Hematopoietic multipotent progenitor cell (in vitro differentiated cells): ENCODE data around the gene SLC4A4. TPM values are rescaled to one million over a fixed set of nuclear protein-coding genes. Genes with fewer than 3 reads are reported as not detected.

Experiments
- DNase-seq, 3 donors: peaks; one replicate each; pipeline ENCODE4 v3.0.0-alpha.2; 2011 to 2015; ENCODE audit warnings: low read depth in 2 of 3, low spot score in 2 of 3
- total RNA-seq: library from RNA; depleted of rRNA; stranded (reverse); fragments of >200 nt; gene quantifications from one replicate; pipeline ENCODE4 v1.2.3, GENCODE V29; 2012

Gene SLC4A4
- total RNA-seq, 1 donor: 0.27 TPM

DNA sequence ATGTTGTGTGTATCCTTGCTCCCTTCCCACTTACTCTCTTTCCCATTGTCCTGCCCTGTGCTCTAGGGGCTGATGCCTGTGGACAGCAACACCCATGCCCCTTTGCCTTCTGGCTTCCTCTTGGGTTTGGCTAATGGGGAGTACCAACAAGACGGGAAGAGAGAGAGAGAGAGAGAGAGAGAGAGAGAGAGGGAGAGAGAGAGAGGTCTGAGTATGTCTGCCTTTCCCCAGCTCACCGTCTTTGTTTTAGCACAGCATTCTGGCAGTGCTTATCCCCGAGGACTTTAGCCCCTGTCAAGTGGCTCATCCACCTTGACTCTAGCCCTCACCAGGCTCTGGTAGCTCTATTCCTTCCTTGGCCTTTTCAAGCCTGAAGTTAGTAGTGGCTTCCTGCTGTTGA is 128.0 kb downstream of the SLC4A4 start:
- DNase-seq: no peak

GRCh38 chr4:71468116-71468710 is 129.4 kb downstream of the SLC4A4 start:
- no peak for DNase-seq

DNA sequence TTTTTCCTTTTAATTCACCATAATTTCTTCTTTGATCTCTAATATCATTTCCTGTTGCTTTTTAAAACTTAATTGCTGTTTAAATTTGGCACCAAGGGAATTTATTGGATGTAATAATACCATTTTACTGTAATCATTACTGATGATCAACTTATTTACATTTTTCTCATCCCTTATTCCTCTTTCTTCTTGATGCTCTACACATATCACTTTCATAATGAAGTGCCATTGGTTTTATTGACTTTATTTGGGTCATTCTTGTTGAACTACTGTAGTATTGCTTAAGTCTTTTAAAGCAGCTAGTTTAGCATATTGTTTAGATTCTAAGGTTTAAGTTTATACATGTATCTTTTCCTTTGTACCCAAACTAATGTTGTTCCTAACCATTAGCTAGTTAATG is 130.7 kb downstream of the SLC4A4 start:
- no peak for DNase-seq

- no peak for DNase-seq
Measured at GRCh38 chr4:71470524-71470923, 131.7 kb downstream of the SLC4A4 start.

GRCh38 chr4:71472946-71473345 is 134.1 kb downstream of the SLC4A4 start:
- no peak for DNase-seq

- no peak for DNase-seq
Measured at GRCh38 chr4:71473541-71474240, 134.9 kb downstream of the SLC4A4 start.

- DNase-seq: no peak
Measured at GRCh38 chr4:71474731-71475130, 135.9 kb downstream of the SLC4A4 start.

- no peak for DNase-seq
Measured at GRCh38 chr4:71476240-71476639, 137.4 kb downstream of the SLC4A4 start.

GRCh38 chr4:71486550-71487343 is 147.9 kb downstream of the SLC4A4 start:
- no peak for DNase-seq

DNA sequence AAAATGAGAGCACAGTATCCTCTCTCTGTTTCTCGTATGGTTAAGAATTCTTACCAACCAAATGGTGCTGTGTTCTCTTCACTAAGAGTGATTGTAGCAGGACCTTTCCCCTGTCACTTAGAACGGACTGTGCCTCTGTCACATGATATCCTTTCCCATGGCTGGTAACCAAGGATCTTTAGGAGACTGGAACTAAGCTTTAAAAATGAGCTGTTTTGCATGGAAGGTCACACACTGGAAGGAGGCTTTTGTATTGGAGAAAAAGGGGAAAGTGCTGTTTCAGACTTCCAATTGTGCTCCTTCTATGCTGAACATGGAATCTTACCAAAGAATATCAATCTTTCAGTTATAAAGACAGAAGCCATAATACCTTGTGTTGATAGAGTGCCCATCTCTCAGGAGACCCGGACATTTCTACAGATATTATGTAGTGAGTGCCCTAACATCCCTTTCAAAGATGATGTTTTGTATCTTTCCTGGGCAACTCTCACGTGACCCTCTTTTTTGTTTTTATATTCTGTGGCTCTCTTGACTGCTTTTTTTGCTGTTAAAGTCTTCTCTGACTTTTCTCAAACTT is 148.6 kb downstream of the SLC4A4 start:
- no peak for DNase-seq

- DNase-seq: no peak
Measured at GRCh38 chr4:71494539-71494938, 155.7 kb downstream of the SLC4A4 start.

- DNase-seq: no peak
Measured at GRCh38 chr4:71495454-71495853, 156.6 kb downstream of the SLC4A4 start.

GRCh38 chr4:71497078-71497477 is 158.3 kb downstream of the SLC4A4 start:
- no peak for DNase-seq

DNA sequence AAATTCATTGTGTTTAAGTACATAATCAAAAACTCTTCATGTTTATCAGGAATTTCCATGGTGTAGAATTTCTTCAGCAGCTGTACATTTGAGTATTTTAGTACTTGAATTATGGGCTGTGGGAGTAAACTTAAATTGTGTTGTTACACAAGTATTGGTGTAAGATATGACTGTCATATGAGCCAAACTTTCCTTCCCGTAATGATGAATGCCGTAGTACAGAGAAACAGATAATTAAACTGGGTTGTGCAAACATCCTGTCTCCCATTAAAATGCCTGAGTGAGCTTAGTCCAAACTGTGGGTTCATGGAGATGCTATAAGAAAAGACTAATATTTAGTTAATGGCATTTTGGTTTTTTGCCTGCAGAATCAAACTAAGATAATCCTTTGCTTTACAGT is 159.2 kb downstream of the SLC4A4 start:
- DNase-seq: no peak

GRCh38 chr4:71498625-71499024 is 159.8 kb downstream of the SLC4A4 start:
- no peak for DNase-seq

DNA sequence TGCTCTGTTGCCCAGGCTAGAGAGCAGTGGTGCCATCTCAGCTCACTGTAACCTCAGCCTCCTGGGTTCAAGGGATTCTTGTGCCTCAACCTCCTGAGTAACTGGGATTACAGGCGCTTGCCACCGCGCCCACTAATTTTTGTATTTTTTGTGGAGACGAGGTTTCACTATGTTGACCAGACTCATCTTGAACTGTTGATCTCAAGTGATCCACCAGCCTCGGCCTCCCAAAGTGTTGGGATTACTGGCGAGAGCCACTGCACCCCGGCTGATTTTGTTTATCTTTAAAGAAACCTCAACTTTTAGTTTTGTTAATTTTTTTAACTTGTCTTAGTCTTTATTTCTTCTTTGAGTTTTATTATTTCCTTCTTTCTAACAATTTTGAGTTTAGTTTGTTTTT is 163.2 kb downstream of the SLC4A4 start:
- no peak for DNase-seq

- DNase-seq: no peak
Measured at GRCh38 chr4:71518283-71518989, 179.6 kb downstream of the SLC4A4 start.

DNA sequence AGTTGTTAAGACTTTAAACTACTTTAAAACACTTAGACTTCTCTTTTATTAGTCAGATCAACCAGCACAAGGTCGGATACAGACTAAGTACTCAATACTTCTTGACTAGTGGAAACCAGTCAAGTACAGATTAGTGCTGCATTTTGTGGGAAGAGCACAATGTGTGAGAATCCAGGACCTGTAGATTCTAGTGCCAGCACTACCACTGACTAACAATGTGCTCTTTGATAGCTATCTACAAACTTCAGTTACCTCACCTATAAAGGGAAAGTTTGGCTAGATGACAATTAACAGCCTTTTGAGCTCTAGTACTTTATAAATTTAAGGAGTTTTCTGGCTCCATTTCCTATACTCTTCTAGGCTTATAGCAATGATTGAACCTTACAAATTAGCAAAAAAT is 181.5 kb downstream of the SLC4A4 start:
- DNase-seq: no peak

DNA sequence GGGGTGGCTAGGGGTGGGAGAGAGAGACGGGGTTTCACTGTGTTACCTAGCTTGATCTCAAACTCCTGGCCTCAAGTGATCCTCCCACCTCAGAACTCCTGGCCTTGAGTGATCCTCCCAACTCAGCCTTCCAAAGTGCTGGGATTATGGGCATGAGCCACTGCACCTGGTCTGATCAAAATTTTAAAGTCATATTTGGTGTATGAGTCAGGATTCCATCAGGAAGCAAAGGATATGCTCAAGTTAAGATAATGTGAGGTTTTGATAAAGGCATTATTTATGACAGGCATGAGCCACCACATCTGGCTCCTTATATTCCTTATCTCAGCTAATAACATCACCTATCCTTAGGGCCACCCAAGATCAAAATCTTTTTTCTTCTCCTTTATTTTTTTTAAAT is 182.0 kb downstream of the SLC4A4 start:
- no peak for DNase-seq

- DNase-seq: no peak
Measured at GRCh38 chr4:71524756-71525155, 185.9 kb downstream of the SLC4A4 start.
